Mammary epithelial cell (primary cell): ENCODE data around the gene ZGLP1.

Experiments
- CTCF ChIP-seq, 2 donors: IDR thresholded peaks in 1 of 2; conservative IDR thresholded peaks in 1 of 2; 2 replicates each; pipeline ENCODE4 v1.5.1; 2011 to 2012; ENCODE audit warnings: inconsistent platforms in 2 of 2, low read length in 2 of 2, mild to moderate bottlenecking in 2 of 2, control low read depth in 1 of 2, low read depth in 1 of 2; ENCODE audit not compliant: insufficient read depth in 1 of 2; ENCODE audit errors: extremely low read depth in 1 of 2
- EZH2 ChIP-seq: IDR thresholded peaks from 2 replicates; pipeline ENCODE4 v1.6.1; 2012; ENCODE audit warnings: low read length, inconsistent platforms, borderline replicate concordance

DNA sequence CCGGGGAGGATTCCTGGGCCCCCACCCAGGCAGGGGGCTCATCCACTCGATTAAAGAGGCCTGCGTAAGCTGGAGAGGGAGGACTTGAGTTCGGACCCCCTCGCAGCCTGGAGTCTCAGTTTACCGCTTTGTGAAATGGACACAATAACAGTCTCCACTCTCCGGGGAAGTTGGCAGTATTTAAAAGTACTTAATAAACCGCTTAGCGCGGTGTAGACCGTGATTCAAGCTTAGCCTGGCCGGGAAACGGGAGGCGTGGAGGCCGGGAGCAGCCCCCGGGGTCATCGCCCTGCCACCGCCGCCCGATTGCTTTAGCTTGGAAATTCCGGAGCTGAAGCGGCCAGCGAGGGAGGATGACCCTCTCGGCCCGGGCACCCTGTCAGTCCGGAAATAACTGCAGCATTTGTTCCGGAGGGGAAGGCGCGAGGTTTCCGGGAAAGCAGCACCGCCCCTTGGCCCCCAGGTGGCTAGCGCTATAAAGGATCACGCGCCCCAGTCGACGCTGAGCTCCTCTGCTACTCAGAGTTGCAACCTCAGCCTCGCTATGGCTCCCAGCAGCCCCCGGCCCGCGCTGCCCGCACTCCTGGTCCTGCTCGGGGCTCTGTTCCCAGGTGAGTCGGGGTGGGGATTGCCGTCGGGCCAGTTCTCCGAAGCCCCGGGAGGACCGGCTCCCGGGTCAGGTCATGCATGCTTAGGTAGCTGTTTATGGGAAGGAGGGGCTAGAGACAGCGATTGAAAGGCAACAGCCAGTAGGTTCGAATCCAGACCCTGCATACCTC is 38.8 kb downstream of the ZGLP1 start, which contains the start of gene ICAM1:
- TF ChIP-seq EZH2 (no peak), CTCF (conservative IDR thresholded peaks at IDR 0.05 in 1 of 2, IDR thresholded peaks at IDR 0.05 in 1 of 2; ENCODE audit: extremely low read depth in 1 of 2, insufficient read depth in 1 of 2, low read depth in 1 of 2, low read length in 2 of 2) (peak in 1 of 2 donors; percentile 11)
